Airway epithelial cell (primary cell): ENCODE results near the gene NUDT15. TPM values are rescaled to one million over a fixed set of nuclear protein-coding genes. Genes with fewer than 3 reads are reported as not detected.

Experiments used
- total RNA-seq: library from RNA; depleted of rRNA; stranded (reverse); fragments of >200 nt; gene quantifications from 2 replicates; pipeline ENCODE4 v1.2.3, GENCODE V29; 2015

NUDT15 gene
- total RNA-seq, result 26.6 and 29.7 TPM in 2 replicates

DNA sequence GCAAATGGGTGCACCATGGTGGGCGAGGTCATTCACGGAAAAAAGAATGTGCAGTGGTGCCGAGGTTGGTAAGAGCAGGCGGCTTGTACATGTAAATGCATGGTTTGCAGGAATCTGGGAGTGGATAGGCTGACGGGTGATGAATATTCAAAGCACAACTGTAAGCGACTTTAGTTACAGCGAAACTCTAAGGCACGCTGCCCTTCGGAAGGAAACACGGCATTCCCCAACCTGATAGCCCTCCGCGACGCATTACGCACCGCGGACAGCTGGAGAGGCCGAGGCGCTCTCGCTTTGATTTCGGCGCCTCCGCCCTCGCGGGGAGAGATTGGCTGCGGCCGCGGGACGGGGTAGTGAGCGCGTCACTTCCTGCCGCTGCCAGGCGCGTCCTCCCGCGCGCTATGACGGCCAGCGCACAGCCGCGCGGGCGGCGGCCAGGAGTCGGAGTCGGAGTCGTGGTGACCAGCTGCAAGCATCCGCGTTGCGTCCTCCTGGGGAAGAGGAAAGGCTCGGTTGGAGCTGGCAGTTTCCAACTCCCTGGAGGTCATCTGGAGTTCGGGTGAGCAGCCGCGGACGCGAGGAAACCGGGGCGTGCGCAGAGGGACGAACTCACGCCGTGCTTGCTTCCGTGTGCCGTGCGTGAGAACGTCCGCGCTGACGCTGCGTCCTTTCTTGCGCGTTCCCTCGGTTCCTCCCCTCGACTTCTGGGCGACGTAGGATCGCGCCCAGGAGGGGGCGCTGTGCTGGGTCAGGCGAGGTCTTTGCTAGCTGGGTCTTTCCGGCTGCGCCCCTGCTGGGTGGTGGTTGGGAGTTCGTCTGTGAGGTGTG is at the start of gene NUDT15:
Gene NUDT15 (plus strand): TSS at position 381 of the 828 bp plus-strand sequence. CDS start 21 bp downstream, at position 402.

DNA sequence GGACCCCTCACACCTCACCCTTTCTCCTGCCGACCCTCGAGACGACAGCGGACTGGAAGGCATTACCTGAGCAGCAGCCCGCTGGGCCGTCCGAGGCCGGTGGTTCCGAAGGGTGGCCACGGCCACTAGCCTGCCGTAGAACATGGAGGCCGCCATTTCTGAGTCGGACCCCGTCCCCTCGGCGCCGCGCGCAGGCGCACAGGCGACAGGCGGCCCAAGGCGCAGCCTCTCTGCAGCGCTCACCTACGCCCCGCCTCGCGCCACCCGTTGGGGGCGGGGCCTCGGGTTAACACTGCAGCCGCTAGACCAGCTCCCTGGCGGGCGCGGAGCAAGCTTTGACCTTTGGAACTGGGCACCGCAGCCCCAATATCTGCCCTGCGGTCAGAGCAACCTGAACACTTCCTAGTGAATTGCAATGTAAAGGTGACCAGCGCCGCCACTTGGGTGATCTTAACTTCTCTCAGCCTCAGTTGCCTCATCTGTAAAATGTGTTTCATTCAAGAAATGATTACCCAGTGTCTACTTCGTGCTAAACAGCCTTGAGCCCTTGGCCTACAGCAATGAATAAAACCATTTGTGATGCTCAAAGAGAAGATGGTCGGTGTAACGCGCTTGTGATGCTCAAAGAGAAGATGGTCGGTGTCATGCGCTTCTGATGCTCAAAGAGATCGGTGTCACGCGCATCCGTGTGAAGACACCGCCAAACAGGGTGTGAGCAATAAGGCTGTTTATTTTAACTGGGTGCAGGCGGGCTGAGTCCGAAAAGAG is 36.2 kb upstream of the NUDT15 start, which contains the start of gene SUCLA2:
Gene SUCLA2 (minus strand): TSS at position 160 of the 768 bp plus-strand sequence. CDS start 4 bp downstream, at position 156.

DNA sequence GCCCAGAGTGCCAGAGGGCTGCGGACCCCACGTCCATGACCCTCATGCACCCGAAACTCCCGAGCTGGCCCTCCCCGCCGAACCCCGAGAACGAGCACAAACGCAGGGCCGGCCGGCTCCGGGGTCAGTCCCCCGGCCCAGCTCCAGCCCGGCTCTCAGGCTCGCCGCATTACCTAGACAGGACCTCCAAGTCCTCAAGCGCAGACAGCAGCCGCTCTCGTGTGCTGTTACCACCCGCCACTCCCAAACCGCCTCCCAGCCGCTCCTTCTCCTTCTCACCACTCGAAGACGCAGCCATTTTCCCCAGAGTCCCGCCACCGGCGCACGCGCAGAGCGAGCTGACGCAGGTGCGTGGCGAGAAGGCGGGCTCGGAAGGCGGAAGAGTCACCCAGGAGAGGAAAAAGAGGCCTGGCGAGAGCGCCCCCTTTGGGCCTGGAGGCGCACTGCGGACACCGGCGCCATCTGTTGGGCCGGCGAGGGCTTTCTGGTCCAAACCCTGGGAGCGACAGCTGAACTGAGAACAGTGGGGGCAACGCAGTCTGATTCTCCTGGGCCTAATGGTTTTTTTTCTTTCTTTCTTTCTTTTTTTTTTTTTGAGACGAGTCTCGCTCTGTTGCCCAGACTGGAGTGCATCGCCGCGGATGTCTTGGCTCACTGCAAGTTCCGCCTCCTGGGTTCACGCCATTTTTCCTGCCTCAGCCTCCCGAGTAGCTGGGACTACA is 57.4 kb downstream of the NUDT15 start, which contains the start of gene MED4:
Gene MED4 (minus strand): TSS at position 324 of the 722 bp plus-strand sequence. CDS start 26 bp downstream, at position 298.

Other genes starting within 250 kb of the NUDT15 start
- gene SUCLA2, start 36.5 kb upstream of the NUDT15 start, total RNA-seq, result 32.9 and 37.2 TPM in 2 replicates
- 17.2 and 30.1 TPM in 2 replicates for gene MED4, start 57.4 kb downstream of the NUDT15 start, total RNA-seq
- gene ITM2B, start 195.5 kb downstream of the NUDT15 start, total RNA-seq, result 323 and 377 TPM in 2 replicates